HUDEP-2 (cell line): ENCODE measurements around the gene UBE4B.

Experiments
- DNase-seq, 76 experiments: peaks; one replicate each; lab custom pipeline; 2025; ENCODE audit not compliant: unreplicated experiment in 76 of 76; lab: John Stamatoyannopoulos, UW

Gene UBE4B

GRCh38 chr1:10033359-10033845 lies 644 bp downstream of the UBE4B start:
- DNase-seq, result peak in 23 of 76 experiments; percentile 7 to 59 (median 30)

- DNase-seq, result no peak
Observed at GRCh38 chr1:10042746-10043145, 10.0 kb downstream of the UBE4B start.

GRCh38 chr1:10045480-10046355 lies 13.0 kb downstream of the UBE4B start:
- peak in 45 of 76 experiments; percentile 3 to 62 (median 32) for DNase-seq

DNA sequence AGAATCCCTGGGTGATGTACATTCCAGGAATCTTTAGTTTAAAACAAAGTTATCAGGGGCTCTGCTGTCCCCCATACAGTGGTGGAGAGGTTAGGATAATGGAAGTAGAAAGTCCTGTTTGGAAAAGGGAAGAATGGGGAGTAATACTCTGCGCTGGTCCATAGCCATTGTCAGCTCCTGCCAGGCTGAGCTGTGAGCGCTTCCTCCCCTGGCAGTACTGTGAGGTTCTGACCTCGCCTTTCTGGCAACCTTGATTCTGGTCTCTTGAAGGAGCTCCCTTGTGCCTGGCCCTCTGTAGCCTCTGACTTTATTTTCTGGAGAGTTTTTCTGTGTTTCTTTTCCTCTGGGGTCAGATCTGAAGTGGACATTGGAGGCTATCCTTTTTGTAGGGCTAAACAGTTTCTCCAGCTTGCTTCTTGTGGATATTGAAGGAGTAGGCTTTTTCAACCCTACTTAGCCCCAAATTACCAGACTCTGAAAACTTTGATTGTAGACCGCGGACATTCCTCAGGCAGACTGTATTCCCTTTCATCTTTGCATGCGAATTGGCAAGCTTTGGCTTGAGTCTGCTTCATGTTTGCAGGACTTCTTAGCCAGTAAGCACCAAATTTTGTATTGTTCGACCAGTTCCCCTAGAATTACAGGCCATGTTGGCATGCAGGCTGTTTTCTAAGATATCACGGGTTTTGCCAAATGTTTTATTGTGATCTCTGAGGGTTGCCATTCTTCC lies 13.8 kb downstream of the UBE4B start:
- DNase-seq, result peak in 5 of 76 experiments; percentile 4 to 20 (median 9)

DNA sequence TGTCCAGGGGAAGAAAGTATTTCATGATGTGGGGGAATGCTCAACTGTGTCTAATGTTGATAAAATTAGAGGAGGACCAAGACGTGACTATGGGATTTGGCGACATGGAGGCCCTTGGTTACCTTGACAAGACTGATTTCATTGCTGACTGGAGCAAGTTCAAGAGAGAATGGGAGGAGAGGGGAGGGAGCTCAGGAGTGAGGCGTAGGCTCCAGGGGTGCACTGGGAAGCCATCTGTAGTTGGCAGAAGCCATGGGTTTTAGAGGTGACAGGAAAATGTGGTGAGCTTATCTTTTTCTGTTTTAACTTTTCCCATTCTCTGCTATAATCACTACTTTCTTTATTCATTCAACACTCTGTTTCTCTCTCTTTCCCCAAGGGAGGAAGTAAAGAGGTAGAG lies 15.8 kb downstream of the UBE4B start:
- DNase-seq, result no peak

GRCh38 chr1:10050611-10051010 lies 17.9 kb downstream of the UBE4B start:
- peak in 3 of 76 experiments; percentile 11 to 16 (median 14) for DNase-seq

DNA sequence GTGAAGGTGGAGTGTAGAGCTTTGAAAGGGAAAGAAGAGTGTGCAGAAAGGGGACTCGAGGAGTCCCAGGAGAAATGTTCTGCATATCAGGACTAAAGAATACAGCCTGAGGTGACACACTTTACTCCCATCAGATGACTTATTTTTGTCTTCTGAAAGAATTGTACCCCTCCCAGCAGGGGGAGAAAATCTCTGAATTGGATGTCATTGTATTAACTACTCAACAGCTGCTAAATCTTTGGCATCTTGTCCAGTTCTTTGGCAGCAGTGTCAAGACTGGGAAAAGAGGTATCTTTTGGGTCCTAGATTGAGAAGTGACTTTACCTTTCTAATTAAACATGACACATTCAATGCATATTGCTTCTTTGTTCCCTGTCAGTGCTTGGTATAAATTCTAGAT lies 18.9 kb downstream of the UBE4B start:
- DNase-seq, result no peak

DNA sequence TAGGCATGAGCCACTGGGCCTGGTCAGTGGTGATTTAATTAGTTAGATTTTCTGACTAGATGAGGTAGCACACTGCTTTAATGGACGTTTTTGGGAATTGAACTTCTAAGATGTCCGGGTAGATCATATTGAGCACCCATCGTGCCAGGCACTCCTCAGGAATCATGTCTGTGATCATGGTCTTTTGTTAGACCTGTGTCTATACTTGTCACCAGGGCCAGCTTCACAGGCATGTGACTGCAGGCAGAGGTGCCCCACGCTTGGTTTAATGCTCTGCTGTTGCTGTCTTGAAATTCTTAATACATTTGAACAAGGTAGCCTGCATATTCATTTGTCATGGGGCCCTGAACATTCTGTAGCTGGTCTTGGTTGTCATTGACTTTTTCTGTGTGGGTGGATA lies 19.6 kb downstream of the UBE4B start:
- DNase-seq, result no peak

GRCh38 chr1:10054465-10054864 lies 21.7 kb downstream of the UBE4B start:
- DNase-seq, result no peak

DNA sequence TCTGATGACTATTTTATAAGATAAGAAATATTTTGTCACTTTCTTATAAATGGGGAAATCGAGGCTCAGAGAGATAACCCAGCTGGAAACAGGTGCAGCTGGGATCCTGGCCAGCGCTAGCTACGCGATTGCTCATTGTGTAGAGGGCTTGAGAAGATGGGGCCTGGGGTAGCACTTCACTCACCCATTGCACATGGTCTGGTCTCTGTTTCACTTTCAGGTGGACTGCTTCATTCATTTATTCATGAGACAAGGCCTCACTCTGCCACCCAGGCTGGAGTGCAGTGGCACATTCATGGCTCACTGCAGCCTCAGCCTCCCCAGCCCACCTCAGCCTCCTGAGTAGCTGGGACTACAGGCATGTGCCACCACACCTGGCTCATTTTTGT lies 23.8 kb downstream of the UBE4B start:
- DNase-seq, result no peak

GRCh38 chr1:10057343-10057742 lies 24.6 kb downstream of the UBE4B start:
- peak in 9 of 76 experiments; percentile 4 to 32 (median 11) for DNase-seq

- DNase-seq, result no peak
Observed at GRCh38 chr1:10057796-10058195, 25.0 kb downstream of the UBE4B start.

- no peak for DNase-seq
Observed at GRCh38 chr1:10059342-10059718, 26.6 kb downstream of the UBE4B start.

DNA sequence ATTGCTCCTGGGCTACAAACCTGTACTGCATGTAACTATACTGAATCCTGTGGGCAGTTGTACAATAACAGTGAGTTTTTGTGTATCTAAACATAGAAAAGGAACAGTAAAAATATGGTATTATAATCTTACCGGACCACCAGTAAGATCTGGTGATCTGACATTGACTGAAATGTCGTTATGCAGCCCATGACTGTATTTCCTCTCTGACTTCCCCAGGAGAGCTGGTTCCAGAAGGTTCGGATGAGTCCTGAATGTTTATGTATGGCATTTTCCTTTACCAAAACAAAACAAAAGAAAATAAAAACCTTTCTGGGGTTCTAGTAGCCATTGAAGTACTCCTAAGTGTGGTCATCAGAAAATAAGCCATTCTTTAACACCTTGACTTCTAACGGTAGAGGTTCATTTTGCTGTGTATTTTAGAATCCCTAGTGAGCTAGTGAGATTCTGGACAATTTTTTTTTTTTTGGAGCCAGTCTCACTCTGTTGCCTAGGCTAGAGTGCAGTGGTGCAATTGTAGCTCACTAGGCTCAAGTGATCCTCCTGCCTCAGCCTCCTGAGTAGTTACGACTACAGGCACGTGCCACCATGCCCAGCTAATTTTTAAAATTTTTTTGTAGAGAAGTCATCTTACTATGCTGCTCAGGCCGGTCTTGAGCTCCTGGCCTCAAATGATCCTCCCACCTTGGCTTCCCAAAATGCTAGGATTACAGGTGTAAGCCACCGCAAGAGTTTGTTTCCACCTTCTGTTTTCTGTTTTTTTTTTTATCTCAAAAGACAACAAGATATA lies 27.7 kb downstream of the UBE4B start:
- DNase-seq, result no peak

DNA sequence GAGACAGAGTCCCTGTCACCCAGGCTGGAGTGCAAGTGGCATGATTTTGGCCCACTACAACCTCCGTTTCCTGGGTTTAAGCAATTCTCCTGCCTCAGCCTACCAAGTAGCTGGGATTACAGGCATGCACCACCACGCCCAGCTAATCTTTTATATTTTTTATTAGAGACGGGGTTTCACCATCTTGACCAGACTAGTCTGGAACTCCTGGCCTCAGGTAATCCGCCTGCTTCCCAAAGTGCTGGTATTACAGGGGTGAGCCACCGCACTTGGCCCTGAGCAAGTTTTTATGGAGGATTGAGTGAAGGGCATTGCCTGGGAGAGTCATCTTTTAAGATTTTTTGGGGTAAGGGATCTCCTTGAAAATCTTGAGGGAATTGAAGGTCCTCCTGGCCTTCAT lies 28.5 kb downstream of the UBE4B start:
- no peak for DNase-seq

DNA sequence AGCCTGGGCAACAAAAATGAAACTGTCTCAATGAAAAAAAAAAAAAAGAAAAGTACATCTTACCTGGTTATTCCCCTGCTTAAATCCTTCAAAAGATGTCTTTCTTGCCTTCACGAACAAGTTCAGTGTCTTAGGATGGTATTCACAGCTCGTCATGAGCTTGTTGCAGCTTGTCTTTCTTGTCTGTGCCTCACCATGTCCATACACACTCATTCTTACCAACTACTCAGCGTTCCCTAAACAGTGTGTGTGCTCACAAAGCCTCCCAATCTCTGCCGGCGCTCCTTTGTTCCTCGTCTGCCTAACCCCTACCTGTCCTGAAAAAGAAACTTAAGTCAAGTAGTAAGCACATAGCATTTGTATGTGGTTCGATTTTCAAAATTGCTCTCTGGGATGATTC lies 31.1 kb downstream of the UBE4B start:
- no peak for DNase-seq

- no peak for DNase-seq
Observed at GRCh38 chr1:10064416-10065343, 31.9 kb downstream of the UBE4B start.

GRCh38 chr1:10065344-10065685 lies 32.6 kb downstream of the UBE4B start:
- no peak for DNase-seq

DNA sequence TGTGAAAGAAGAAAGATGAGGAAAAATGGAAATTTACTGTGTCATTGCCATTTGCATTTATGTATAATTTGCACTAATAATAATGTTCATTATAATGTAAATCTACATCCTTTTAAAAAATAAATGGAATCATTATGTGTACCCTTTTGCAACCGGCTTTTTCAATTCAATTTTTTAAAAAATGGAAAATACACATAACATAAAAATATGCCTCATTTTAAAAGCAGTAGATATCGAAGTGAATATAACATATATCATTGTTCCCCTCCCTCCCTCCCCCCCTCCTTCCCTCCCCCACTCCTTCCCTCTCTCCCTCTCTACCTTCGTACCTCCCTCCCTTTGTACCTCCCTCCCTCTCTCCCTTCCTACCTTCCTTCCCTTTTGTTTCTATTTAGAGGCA lies 33.0 kb downstream of the UBE4B start:
- DNase-seq, result no peak
